GM12892 (cell line): ENCODE results near the gene COL23A1.

Experiments used
- POLR2A ChIP-seq: IDR thresholded peaks from 2 replicates; pipeline ENCODE4 v1.6.1; 2011; ENCODE audit warnings: low read depth, low read length, control low read depth
- POLR2AphosphoS5 ChIP-seq: IDR thresholded peaks from 2 replicates; pipeline ENCODE4 v1.6.1; 2011; ENCODE audit warnings: low read depth, low read length, control low read depth
- TAF1 ChIP-seq: IDR thresholded peaks from 2 replicates; pipeline ENCODE4 v1.6.1; 2011; ENCODE audit warnings: low read depth, mild to moderate bottlenecking, control low read depth, low read length, borderline replicate concordance

GRCh38 chr5:178278358-178279023, 311.7 kb downstream of the COL23A1 start:
- TF ChIP-seq POLR2AphosphoS5: no peak
- TF ChIP-seq POLR2A: no peak
- no peak for TF ChIP-seq TAF1
